ENCODE data around the gene DYTN.

The DYTN gene

DNA sequence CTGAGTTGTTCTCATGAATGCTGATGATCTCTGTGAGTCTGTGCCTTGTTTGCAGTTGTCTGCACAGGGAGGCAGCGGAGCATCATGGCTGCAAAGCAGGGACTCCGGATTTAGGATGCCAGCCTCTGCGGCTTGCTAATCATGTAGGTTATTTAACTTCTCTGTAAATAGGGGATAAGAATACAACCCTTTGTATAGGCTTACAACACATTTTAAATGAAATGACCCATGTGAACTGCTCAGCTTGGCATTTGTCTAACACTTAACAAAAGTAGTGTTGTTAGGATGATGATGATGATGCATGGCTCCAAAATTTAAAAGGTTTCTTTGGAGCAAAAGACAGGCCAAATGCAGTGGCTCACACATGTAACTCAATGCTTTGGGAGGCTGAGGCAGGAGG, 19.4 kb downstream of the DYTN start:
- DNase-seq: no peak

DNA sequence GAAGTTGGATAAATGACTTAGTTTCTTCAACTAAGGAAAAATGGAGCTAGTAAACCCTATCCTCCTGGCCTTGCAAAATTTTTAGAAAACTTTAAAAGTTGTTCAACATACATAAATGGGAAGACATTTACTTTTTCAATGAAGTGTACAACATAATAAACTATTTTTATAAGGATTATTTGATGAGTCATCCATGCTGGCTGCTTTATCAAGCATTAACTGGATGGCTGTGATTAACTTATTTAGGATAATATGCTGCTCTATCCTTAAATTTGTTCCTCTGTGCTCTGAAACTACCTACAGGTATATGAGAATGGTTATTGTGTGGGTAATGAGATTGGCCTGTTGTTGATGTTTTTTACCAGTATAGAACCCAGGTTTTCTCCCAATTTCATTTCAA, 21.3 kb downstream of the DYTN start:
- DNase-seq: no peak

DNA sequence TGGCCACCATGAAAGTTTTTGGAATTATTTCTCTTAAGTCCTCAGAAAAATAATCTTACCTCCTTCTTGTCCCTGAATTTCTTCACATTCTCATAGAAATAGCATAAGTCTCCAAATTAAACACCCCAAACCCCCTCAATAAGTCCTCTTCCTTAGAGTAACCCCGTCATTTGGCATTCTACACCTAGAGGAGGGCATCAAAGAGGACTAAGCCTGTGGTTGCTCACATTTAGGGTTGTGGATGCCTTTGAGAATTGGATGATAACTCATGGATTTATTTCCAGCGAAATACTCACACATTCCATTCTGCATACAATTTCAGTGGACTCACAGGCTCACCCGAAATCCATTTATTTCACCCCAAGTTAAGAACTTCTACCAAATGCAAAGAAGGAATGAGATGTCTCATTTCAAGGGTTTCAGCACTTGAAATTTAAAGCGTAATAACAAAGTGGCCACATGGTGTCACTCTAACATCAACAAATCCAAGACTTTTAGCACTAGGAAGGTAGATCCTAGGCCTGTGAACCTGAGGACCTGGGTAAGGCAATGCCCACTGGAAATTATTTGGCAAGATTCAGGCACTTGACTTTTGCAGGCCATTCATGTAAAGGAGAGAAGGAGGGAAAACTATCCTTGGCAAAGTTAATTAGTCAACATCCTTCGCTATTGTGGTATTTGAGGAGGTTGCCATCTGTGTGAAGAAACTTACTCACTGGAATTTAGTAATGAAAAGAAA, 24.6 kb downstream of the DYTN start:
- no peak for DNase-seq

DNA sequence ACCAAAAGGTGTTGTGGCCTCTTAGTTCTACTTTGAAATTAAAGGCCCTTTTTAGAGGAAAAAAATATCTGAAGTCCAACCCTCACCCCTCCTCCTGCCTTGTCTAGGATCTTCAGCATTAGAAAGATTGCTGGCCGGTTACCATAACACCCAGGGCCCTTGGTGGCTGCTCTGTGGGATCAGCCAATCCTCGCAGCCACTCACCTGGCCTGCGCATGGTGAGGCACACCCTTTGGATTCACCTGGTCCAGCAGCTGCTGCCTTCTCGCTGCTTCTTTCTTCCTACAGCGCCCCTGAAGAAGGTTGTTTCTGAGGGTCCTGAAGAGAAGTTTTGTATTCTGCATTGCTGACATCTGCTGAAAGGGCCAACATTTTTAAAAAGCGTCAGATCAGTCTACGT, 25.2 kb downstream of the DYTN start:
- DNase-seq: no peak

DNA sequence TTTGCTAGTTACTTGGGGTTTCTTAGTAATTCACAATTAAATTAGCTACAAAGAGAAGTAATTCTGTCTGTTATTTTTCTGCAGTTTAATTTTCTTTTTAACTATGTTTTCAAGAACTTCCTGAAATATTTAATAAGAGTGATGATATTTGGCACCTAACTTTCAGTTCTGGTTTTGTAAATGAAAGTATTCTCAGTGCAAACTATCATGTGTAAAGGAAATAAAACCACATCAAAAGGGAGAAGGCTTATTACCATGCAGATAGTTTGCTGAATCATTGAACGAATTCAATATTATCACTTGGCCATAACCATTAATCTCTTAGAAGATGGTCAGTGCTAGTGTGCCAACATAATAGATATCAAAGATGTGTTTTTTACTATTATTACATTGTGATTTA, 29.2 kb downstream of the DYTN start:
- no peak for DNase-seq

DNA sequence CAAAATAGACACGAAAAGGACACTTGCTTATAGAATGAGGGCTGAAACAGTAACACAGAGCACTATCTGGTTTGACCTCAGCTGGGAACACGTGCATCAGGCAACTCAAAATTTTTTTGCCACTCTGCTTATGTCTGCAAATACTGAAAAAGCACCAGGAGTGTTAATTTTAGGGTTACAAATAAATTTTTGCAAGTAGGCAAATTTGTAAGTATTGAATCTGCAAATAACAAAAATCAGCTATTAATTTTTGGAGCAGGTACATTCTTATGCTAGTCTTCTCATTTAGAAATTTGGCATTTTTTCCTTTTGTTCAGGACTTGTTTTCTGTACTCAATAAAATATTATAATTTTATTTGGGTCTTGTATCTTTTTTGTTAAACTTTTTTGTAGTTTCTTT, 29.7 kb downstream of the DYTN start:
- no peak for DNase-seq

DNA sequence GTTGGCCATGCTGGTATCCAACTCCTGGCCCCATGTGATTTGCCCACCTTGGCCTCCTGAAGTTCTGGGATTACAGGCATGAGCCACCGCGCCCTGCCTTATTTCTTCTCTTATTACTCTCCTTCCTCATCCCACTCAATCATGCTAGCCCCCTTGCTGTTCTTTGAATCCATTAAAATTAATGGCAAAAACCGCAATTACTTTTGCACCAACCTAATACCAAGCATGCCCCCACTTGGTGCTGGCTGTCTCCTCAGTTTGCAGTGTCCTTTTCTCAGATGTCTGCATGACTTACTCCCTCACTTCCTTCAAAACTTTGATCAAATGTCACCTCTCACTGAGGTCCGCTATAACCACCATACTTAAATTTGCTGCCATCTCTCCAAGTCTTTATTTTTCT, 34.6 kb downstream of the DYTN start:
- DNase-seq: no peak

DNA sequence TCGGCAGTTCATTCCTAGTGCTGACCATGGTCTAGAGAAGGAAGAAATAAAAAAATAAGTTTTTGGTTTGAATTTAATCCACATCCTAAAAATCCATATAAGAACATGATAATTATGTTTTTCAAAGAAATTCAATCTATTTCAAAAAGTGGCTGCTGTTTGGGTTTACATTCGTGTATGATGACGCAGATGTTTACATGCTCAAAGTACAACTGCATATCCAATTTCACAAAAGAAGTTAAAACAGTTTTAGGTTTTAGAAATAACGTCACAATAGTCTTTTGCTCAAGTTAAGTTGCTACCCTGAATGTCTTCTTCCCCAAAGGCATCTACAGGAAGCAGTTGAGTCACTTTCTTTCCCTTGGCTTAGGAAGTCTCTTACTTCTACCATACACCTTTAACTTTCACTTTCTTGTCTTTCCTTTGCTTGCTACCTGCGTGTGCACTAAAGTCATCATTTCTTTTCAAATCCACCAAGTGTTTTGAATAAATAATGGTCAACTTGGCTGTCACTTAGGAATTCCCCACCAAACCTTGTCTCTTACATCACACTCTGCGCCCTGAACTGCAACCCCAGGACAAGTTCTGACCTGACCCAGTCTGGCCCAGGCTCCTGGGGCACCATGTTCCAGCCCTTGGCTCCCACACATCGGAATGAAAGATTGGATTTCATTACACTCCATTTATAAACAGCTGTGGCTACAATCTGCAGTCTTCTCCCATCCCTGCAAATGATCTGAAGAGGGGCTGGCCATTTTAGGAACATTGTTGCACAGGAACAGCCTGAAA, 47.5 kb downstream of the DYTN start:
- DNase-seq: no peak

DNA sequence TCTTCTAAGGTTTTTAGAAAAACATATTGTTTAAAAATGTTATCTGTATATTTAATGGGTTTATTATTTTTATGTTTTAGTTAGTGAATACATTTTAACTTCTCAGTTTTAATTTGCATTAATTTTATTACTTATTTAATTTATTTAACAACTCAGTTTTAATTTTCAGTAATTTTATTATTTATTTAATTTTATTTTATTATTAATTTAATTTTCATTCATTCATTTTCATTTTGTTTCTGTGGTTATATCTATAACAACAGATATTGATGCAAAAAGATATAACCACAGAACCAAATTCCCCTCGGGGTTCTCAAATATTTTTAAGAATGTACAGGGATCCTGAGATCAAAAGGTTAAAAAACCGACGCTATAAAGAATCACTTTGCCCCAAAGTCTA, 52.9 kb downstream of the DYTN start:
- no peak for DNase-seq

DNA sequence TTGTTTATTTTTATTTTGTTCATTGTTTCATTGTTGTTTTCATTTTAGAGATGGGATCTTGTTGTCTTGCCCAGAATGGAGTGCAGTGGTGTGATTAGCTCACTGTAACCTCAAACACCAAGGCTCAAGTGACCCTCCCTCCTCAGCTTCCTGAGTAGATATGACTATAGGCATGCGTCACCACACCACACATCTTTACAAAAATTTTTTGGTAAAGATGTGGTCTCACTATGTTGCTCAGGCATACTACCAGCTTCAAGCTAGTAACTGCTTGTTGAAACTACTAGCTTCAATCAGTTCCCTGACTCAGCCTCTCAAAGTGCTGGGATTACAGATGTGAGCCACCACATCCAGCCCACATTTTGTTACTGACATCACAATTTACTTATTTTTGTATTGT, 61.1 kb downstream of the DYTN start:
- no peak for DNase-seq

DNA sequence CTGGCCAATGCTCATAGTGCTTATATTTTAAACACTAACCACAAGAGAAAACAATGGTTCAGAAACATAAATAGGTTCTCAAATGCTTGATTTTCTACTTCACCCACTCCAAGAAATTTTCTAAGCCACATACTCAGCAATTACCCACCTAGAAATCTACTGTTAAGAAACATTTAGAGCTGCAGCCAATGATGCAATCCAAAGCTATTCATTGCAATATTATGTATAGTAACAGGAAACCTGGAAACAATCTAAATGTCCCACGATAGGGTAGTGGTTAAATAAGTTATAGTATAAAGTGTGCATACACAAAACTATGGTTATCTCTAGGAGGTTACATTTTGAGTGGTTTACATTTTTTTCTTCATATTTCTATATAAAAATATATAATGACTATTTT, 70.2 kb downstream of the DYTN start:
- no peak for DNase-seq

DNA sequence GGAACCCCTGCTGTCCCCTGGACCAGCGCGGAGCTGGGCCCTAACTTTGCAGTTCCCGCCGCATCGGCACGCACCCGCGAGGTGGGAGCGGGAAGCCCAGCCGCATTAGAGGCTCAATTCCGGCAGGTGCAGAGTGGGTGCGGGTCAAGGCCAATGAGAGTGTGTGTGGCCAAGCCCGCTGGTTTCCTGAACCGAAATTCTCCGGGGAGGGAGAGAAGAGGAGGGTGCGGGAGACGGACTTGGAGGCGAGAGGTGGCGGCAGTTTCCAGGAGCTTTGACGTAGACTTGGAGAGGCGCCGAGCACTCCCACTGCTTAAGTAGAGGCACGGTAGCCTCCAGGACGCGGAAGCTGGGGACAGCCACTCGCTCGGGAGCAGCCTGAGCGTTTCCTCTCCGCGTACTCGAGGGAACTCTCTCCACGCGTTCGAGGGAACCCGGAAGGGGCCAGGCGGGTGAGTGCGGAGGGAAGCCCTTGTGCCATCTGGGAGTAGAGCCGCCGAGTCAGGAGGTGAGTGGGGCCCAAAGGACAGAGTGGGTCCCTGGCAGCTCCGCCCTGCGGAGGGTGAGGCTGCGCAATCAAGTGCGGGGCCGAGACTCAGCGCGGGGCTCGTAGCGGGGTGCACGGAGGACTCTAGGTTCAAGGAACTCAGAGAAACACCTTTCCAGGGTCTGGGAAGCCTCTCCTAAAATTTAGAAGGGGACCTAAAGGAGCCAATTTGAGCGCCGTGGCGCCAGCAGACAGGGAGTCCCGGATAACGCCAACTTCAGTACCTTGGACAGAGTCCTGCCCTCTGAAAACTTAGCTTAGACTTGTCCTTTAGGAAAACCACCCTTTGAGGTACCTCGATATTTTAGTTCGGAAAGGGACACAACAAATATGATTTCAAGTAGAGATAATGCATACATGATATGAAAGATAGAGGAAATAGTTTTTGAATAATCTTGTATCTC, 75.8 kb downstream of the DYTN start, which contains the start of gene FAM237A:
FAM237A (plus strand) TSS at position 413 of the 951 bp plus-strand sequence. CDS start 1,750 bp downstream, outside the sequence.
- DNase-seq: no peak

DNA sequence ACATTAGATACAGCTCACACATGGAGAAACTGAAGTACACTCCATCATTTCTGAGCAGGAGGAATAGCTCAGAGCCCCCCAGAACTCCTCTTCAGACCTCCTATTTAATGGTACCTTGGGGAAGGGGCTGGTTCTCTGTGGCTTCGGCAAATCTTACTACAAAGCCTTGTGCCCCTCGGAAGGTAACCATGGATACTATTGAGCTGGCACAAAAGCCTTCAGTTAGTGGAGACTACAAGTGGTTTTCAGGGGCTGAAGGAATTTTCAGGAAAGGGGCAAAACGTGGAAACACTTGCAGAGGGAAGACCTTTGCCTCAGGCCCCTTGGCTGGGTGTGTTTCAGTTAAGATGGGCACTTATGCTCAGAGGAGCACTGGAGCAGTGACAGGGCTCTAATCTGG, 77.0 kb downstream of the DYTN start:
- DNase-seq: no peak

DNA sequence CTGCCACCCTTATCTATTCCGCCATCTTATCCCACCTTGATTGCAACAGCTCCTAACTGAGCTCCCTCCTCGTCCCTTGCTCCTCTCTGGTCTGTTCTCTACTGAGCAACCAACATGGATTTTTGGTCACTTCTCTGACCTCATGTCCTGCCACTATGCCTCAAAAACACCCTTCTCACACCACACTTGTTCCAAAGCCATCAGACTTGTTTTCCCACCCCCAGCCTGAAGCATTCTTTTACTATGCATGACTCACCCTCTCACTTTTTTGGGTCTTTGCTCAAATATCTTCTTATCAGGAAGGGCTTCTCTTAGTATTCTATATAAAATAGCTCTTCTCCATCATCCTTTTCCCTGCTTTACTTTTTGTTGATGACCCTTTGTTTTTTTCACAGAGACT, 78.6 kb downstream of the DYTN start:
- DNase-seq: no peak

DNA sequence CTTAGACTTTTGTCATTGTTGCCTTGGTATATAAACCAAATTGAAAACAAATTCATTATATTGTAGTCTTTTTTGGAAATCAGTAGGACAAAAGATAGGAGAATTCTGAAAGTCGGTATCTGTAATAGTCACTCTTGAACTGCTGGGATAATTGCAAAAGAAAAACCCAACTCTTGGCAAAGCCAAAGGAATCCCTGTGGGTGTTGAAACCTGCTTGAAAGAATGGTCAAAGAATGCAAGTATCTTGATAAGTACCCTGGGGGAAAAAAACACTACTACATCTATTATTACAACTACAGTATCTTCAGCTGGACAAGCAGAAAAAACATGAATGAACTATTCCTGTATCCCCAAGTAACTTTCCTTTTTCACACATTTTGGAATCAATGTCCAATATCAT, 83.2 kb downstream of the DYTN start:
- DNase-seq: no peak

DNA sequence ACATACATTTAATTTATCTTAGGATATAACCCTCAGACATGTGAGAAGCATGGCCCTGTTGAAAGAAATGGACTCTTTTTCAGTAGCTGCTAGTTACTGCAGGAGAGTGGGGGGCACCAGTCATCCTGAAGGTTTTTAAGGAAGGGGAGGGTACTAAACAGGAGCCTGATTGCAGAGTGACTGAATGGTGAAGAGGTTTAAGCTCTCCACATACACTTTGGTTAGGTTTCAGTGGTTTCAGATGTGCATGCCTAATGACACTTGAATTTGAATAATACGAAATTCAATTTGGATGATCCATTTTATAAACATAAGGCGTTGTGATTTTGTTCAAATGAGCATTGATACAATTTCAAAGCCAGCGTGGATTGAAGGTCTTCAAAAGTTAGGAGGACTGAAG, 86.9 kb downstream of the DYTN start:
- no peak for DNase-seq

DNA sequence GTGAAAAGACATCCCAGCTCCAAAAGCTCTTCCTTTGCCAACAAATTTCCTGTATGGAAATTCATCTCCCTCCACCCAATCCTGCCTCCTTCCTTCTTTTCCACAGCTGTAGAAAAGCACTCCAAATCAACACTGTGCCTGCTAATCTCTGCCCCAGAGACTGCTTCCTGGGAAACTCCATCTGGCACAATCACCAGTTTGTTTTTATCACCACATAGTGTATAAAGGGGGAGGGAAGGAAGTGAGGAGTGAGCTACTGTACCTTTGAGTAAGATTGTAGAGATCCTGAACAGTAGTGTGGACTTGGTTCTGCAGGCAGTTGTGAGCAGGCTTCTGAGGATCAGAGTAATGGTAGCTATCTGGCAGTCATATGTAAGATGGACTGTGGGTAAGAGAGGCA, 90.6 kb downstream of the DYTN start:
- no peak for DNase-seq

DNA sequence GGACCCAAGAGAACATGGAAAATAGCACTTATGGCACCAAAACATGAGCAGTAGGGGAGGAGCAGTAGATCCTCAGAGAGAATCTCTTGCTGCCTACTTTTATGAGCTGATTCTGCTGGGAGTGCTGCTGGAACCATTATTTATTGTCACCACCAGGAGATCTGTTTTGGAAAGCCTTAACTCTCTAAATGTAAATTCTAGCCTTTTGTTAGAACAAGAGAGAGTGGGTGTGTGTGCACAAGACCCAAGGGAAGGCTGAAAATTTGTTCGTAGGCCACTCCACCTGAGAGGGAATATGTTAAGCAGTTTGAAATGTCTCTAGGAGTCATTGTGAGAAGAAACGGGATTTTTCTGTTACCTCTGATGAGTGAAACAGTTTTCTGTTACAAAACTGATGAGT, 92.1 kb downstream of the DYTN start:
- DNase-seq: no peak

DNA sequence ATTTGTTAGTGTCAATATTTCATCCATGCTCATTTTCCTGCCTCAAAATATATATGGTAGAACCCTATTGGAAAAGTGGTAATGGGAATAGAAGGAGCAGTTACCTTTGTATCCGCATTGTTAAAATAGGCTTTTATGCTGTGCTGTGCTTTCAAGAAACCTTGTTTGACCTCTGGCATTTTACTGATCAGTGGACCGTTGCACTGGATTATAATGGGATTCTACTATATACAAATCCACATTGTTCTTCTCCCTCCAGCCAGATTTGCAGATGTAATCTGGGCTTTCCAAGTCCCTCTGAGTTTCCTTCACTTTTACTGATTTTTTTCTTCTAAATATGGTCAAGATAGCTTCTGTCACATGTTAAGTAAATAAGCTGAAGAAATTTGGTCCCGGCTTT, 99.2 kb downstream of the DYTN start:
- DNase-seq: no peak

DNA sequence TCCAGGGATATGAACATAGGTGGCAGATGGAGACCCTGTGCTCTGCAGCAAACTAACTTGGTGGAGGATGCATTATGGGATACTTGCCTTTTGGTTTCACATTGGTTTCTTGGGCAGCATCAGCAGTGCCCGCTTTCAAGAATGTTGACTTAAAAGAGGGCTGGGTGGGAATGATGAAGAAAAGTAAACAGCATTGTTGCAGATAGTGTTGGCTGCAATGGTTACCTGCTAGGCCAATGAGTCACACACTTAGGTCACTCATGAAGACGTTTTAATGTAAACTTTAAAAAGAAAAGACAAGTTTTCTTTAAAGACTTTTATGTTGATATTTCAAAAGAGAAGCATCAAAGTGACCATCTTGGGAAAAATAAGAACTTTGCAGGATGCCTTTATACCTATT, 102.0 kb downstream of the DYTN start:
- no peak for DNase-seq

DNA sequence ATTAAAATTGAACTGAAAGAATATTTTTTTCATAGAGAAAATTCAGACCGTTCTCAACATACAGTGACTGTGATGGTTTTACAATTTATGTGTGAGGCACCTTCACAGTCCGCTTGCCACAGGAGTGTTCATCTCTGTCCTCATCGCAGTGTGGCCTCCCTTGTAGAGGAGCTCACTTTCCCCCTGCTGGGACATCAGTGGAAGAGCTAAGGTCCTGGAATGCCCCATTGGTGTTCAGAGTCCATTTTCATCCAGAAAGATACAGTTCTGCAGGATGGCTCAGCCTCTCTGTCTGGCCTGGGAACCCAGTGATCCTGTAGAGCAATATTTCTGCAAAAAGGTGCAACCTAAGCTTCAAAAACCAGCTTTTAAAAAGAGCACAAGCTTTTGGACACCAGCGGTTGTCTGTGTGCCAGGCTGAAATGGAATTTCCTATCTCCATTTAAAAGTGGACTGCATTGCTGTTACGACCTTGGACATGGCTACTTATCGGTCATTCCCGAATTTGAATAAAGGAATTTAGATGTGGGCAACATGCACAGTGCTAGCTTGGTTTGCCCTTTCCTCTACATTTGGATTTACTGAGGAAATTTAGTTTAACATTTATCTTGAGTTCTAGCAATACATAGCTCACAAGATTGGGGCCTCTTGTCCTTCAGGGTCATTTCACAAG, 102.6 kb downstream of the DYTN start:
- no peak for DNase-seq

DNA sequence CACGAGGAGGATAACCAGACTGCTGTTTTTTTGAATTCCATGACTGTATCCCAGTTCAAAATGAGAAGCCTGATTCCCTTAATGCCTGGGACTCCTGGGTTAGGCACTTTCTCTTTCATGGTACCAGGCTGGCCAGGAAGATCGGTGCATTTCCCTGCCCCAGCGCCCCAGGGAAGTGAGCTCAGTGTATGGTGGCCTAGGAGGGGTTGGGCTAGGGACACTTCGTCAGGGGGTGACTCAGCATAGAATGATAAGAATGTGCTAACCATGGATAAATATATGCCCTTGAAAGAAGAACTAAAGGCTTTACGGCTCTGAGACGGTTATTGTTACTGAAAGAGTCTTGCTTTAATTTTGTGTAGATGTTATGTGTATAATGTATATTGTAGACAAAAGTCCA, 103.4 kb downstream of the DYTN start:
- DNase-seq: no peak

DNA sequence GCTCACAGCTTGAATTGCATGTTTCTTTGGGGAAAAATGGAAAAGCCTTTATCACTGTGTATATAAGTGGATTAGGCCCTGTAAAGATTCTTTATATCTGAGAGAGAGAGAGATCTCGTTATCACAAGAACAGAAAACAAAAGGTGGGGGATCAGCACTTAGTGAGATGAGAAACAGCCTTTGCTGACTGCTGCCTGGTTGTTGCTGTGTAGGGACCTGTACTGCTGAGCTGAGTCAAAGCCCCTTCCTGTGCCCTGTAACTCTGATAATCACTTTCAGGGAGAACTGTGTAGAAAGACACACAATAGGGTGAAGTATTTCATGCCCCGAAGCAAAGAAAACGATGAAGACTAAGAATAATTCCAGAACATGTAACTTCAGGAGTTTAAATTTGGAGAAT, 106.5 kb downstream of the DYTN start:
- DNase-seq: no peak
